HG02623 (cell line): ENCODE results near the gene TMCO4.

ENCODE experiments used
- ATAC-seq: cut with Tn5 transposase; IDR thresholded peaks from one replicate; pipeline ENCODE4 v1.9.1; 2021; ENCODE audit warnings: moderate library complexity; ENCODE audit not compliant: unreplicated experiment

TMCO4 gene

DNA sequence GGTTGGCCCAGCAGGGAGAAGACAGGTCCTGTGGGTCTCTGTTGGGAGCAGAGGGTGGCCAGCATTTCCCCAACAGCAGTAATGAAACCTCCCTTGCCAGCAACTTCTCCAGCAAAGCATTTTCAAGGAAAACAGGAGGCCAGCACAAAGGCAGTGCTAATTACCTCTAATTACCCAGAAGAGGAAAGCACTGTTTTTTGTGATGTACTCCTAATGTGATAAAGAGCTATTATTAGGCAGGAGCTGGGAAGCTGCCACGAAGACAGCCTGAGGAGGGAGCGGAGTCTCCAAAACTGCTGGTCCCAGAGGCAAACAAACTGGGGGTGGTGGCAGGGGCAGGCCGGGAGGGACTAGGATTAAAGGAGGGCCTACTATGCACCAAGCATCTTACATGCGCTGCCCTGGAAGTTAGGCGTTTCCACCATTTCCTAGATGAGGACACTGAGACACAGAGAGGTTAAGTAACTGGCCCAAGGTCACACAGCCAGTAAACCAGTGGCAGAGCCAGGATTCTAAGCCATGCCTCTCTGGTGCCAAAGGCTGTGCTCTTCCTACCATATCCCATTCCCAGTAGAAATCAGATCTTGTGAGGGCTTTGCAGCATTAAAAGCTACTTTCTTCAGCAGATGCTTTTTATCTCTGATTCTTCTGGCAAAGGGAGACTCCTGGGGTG is 110.5 kb downstream of the TMCO4 start:
- no peak for ATAC-seq

DNA sequence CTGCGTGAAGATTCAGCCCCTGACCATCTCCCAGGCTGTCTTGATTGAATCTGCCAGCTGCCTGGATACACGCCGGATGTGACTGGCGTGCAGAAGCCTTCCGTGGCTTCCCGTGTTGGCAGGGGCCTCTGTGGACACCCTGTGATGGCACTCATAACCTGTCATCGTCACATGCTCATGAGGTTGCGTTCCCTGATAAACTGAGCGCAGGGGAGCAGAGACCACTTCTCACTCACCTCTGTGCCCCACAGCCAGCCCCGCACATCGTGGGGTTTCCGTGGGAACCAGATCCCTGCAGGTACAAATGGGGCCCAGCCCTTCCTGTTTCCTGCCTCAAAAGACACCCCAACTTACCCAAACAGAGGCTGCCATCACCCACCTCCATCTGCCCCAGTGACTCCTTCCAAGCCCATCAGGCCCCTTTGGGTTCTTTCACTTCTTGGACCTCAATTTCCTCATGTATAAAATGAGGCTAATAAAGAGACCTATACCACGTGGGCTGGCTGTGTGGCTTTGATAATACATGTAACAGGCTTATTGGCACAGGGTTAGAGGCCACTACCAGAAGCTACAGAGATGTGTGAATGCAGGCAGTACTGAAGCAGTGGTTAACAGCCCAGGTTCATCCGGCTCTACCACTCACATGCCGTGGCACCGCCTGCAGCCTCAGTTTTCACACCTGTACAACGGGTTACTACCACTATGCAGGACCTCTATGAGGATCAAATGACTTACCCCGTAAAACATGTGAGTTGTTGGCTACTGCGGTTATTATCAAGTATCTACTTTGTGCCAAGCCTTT is 111.5 kb downstream of the TMCO4 start:
- ATAC-seq = no peak

DNA sequence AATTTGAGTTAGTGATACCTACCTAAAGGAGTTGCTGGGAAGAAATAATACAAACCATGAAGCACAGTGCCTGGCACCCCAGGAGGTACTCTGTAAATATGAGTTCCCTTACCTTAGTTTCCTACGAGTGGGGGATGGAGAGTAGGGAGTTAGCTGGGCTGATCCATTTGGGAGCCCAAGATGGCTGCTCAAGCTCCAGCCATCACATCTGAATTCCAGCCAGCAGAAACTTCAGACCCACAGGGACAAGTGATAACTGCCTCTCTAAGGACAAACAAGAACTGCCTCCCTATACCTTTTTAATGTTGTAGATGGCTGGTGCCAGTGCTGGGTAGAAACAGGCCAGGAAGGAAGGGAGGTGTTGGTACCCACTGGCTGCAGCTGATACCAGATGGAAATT is 112.3 kb downstream of the TMCO4 start:
- no peak for ATAC-seq

- no peak for ATAC-seq
These were observed 113.7 kb downstream of the TMCO4 start for GRCh38 chr1:19685994-19686393.

DNA sequence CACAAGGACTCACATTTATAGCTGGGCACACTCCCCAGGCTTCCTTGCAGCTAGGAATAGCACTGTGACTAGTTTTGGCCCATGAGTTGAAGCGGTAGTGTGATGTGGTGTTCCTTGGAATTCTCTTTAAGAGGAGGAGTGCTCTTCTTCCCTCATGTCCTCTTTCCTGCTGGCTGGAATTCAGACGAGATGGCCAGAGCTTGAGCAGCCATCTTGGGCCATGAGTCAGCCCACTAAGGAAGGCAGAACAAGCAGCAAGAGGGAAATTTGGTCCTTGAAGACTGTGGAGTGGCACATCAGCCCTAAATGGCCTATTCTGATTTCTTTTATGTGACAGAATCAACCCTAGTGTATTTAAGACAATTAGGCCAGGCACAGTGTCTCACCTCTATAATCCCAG is 115.0 kb downstream of the TMCO4 start:
- no peak for ATAC-seq

DNA sequence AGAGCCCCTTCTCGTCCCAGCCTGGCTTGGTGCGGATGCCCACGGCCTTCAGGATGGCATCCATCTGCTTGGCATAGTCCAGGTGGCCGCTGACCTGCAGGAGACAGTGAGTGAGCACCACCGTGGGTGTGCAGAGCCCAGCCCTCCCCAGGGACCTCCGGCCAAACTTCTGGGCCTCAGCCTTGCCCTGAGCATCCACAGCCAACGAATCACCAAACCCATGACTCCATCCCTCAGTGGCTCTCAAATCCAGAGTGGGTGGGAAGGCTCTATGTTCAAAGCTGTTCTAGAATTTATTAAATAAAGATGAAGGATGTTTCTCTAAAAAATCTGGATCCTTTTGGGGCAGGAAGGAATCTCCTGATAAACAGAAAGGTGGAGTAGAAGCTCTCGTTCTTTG is 116.4 kb downstream of the TMCO4 start:
- ATAC-seq = no peak

DNA sequence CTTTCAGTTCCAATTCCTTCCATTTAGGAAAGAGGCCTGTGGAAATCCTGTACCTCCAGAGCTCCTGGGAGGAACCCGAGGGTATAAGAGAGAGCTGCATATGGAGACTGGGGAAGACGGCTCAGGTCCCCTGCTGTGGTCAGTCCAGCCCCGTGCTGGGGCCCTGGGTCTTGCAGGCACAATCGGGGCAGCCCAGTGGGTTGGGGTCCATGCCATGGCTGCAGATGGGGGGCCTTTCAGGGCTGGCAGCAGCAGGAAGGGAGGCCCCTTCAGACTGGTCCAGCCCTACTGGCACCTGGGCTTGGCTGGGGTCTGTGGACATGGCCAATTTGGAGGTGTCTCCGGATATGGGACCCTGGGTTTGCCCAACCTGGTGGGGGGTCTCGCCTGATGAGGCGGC is 116.8 kb downstream of the TMCO4 start:
- no peak for ATAC-seq

DNA sequence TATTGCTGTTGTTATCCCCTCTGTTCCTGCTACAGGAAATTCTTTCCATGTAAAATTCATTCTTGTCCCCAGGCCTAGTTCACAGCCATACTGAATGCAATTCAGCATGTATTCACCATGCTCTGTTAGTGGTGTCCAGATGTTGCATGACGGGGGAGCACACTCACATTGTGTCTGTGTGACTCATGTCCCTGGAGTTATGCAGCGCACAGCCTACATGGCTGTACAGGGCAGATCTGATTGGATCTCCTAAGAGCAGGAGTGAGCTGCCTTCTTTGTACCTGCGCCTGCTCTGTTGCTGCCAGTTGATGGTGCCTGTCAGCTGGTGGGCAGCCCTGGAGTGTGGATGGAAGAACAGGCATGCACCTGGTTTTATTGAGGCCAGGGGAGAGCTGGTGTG is 117.5 kb downstream of the TMCO4 start:
- no peak for ATAC-seq

GRCh38 chr1:19680644-19681043 is 119.1 kb downstream of the TMCO4 start:
- no peak for ATAC-seq

DNA sequence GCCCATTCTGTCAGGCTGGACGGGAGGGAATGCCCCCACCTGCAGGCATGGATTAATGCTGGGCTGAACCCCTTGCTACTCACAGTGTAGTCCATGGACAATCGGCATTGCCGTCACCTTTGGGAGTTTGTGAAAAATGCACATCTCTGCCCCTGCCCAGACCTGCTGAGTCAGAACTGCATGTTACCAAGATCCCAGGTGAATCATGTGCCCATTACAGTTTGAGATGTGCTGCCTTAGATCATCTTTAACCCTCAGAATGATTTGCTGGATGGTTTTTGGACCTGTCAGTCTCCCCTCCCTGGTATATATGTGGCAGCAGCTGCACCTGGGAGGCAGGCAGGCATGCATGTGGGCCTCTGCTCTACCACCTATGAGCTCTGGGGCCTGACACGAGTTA is 120.0 kb downstream of the TMCO4 start:
- no peak for ATAC-seq

GRCh38 chr1:19678931-19679453 is 120.7 kb downstream of the TMCO4 start:
- no peak for ATAC-seq

DNA sequence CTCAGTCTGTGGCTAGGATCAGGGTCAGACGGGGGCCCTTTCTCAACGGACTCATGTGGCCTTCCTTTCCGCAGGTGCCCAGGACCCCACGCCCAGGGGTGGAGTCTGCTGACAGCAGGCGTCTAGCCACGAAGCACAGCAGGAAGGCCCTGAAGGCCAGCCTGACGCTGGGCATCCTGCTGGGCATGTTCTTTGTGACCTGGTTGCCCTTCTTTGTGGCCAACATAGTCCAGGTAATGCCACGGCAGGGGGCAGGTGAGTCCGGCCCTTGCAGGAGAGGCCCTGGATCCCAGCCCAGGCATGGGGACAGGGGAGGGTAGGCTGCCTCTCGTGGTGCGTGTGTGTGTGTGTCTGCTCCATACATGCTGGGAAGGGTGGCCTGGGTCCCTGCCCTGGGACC is 121.2 kb downstream of the TMCO4 start:
- ATAC-seq = no peak

DNA sequence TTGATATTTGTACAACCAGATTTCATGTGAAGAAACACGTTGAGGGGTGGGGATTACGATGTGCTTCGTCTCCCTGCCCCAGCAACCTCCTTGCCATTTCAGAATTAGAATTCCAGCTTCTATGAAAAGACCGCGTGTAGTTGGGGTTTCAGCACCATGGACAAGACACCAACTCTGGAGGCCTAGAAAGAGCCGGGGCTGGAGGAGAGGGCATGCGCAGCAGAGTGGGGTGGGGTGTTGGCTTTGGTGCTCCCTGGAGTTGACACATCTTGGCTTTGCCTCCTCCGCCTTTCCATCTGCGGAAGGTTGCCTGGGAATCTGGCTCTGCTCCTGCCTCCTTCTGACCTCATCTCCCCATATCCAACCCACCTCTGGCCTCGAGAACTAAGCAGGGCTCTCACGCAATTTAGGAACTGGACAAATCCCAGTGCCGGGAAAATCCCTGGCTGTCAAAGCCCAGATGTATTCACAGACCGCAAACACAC is 123.2 kb downstream of the TMCO4 start:
- no peak for ATAC-seq

GRCh38 chr1:19675797-19676196 is 123.9 kb downstream of the TMCO4 start:
- no peak for ATAC-seq

DNA sequence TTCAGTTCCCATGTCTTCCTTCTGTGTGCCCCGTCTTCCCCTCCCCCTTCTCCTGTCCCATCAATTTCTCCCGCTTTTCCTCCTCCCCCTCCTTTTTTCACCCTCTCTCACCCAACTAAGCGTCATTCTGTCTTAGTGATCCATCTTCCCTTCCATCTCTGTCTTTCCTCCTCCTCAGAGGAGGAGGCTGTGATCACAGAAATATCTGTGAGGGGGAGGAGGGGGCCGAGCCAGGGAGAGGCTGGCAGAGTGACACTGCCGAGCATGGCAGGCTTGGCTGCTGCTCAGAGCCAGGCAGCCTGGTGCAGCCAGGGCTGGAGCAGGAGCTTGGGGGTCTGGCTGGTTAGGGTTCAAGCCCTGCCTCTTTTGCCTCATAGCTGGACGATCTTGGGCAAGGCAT is 127.5 kb downstream of the TMCO4 start:
- no peak for ATAC-seq

DNA sequence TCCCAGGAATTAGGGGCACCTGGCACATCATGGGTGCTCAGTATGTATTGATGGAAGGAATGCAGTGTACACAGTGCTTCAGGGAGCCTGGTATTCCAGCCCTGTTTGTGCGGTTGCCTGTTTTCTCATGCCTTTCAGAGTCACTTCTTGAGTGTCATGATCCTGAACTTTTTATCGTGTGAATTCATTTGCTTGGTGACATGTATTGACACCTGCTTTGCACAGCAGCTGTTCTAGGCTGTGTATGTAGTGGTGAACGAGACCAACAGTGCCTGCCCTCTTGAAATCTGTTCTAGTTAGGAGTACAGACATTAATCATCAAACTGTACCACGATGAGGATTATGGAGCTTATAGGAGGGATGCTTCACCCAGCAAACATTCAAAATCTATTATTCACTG is 128.9 kb downstream of the TMCO4 start:
- ATAC-seq = no peak

- ATAC-seq = no peak
These were observed 130.8 kb downstream of the TMCO4 start for GRCh38 chr1:19668888-19669287.

GRCh38 chr1:19665496-19666465 is 133.9 kb downstream of the TMCO4 start:
- no peak for ATAC-seq

DNA sequence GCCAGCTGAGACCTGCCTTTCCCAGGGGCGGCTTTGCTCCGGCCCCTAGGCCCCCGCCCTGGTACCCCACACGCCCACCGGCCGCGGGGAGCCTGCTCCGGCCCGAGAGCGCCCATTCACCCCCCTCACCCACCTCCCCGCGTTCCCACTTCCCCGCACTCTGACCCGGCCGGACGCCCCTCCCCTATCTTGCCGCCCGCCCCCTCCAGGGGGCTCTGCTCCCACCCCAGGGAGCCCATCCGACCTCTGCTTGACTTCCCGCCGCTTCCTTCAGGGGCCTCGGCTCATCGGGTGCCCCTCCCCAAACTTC is 134.6 kb downstream of the TMCO4 start:
- ATAC-seq = no peak

DNA sequence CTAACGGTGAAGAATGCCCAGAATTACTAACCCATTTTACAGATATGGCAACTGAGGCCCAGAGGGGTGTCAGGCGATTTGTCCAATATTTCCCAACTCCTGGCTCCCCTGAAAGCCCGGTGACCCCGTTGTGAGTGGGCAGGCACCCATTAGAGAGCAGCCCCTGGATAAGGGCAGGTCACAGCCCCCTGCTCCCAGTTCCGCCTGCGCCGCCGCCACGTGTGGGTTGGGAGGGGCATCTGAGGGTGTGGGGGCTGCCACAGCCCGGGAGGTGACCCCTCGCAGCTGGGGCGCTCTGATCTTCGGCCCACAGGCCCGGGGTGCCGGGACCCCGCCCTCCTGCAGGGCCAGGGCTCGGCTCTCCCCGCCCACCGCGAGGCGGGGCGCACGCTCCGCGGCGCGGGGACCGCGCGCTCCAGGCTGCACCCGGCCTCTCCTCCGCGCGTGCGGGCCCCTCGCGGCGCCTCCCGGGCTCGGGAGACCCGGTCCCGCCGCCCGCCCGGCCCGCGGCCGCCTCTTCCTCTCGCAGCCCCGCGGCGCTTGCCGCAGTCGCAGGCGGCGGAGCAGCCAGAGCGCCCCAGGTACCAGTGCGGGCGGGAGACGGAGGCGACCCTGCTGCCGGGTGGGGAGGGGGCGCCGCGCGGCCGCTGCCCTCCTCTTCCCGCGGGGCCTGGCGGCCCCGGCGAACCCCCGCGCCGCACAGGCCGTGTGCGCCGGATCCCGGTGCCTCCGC is 135.1 kb downstream of the TMCO4 start, which contains the start of gene HTR6:
TSS of gene HTR6 (plus strand) at position 423 of the 733 bp plus-strand sequence. CDS start 879 bp downstream, outside the sequence.
- no peak for ATAC-seq
